Lower leg skin (tissue), 4 donors: ENCODE measurements around the gene ENOX1. TPM values are rescaled to one million over a fixed set of nuclear protein-coding genes. Genes with fewer than 3 reads are reported as not detected.

ENCODE experiments used
- DNase-seq, 2 donors: peaks; one replicate each; pipeline ENCODE4 v3.0.0-alpha.2; 2019; ENCODE audit warnings: low spot score in 2 of 2
- H3K4me3 ChIP-seq: fragments of 200-600 bp; sonication (generic); 2 replicates; pipeline ENCODE4 v1.5.1; 2017; ENCODE audit warnings: mild to moderate bottlenecking, low read depth; ENCODE audit not compliant: poor library complexity, severe bottlenecking
- CTCF ChIP-seq, 3 donors: fragments of 450-650 bp; IDR thresholded peaks; one replicate each; pipeline ENCODE4 v1.5.1; 2016; ENCODE audit warnings: antibody characterized with exemption in 3 of 3, mild to moderate bottlenecking in 3 of 3, moderate library complexity in 2 of 3
- POLR2A ChIP-seq, 2 donors: fragments of 450-650 bp; IDR thresholded peaks; one replicate each; pipeline ENCODE4 v1.6.1; 2016 to 2017; ENCODE audit warnings: antibody characterized with exemption in 2 of 2, mild to moderate bottlenecking in 1 of 2, moderate library complexity in 1 of 2
- WGBS, 2 donors: methylation state at CpG; one replicate each; pipeline ENCODE4 v1.1.5; 2018; 5-methylcytosine and 5-hydroxymethylcytosine counted together
- intact Hi-C: fragments of 100-400 bp; cut with DNase I; formaldehyde crosslinking; loops from one replicate; pipeline ENCODE4 v1.15.0; 2023; ENCODE audit warnings: low total_unique reads
- total RNA-seq, 4 donors: library from RNA; depleted of rRNA; stranded (reverse); fragments of >200 nt; gene quantifications; one replicate each; pipeline ENCODE4 v1.1.0, GENCODE V29; 2016

ENOX1 gene
- total RNA-seq, 4 donors from 2014 or later, result 0.11 to 0.52 (median 0.30) TPM

- 84 to 88% methylated on average over 3 of the region's 3 CpGs for WGBS, 2 donors
- TF ChIP-seq CTCF (IDR thresholded peaks at IDR 0.05) (no peak), POLR2A (IDR thresholded peaks at IDR 0.05) (no peak)
- no peak overlapping the region for H3K4me3 ChIP-seq
- DNase-seq, result no peak
- intact Hi-C loops, result no loop called here
Measured at GRCh38 chr13:43408274-43408673, 378.5 kb downstream of the ENOX1 start.

DNA sequence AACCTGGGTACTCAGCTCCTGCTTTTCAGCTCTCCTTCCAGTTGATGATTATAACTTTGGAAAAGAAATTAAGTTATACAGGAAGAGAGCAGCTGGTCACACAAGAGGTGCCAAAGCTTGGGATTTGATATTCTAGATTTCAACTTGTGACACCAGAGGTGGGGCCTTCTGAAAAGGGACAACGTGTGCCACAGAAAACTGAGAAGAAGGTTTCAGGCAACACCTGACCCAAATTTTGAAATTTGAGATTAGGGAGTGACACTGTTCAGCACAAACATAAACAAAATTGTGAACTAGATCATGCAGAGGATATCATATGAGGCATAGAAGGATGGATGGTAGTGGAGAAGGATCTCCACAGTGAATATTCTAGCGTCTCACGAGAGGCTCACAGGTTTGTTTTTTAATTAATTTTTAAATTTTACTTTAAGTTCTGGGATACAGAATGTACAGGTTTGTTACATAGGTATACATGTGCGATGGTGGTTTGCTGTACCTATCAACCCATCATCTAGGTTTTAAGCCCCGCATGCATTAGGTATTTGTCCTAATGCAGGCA is 379.7 kb downstream of the ENOX1 start:
- TF ChIP-seq POLR2A (IDR thresholded peaks at IDR 0.05) (no peak), CTCF (IDR thresholded peaks at IDR 0.05) (no peak)
- intact Hi-C loops, result no loop called here
- H3K4me3 ChIP-seq, result no peak overlapping the region
- no peak for DNase-seq
- WGBS, 2 donors, result 90 to 93% methylated on average over 5 of the region's 5 CpGs

DNA sequence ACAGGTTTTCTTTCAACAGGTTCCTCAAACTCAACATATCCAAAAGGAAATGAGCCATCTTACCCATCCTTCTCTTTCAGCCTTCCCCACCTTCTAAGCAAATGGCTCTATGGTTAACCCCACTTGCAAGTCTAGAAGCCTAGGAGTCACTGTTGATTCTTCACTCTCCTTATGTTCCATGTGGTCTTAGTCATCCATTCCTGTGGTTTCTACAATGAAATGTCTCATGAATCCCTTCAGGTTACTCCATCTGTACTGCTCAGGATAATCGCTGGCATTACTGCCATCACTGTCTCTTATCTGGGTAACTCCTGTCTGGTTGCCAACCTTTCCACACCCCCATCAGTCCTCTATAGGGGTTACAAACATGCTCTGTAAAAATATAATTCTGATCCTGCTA is 381.3 kb downstream of the ENOX1 start:
- WGBS, 2 donors, result 96 to 100% methylated on average over 1 of the region's 1 CpG
- intact Hi-C loops, result no loop called here
- no peak for DNase-seq
- TF ChIP-seq POLR2A (IDR thresholded peaks at IDR 0.05) (no peak), CTCF (IDR thresholded peaks at IDR 0.05) (no peak)
- H3K4me3 ChIP-seq, result no peak overlapping the region

DNA sequence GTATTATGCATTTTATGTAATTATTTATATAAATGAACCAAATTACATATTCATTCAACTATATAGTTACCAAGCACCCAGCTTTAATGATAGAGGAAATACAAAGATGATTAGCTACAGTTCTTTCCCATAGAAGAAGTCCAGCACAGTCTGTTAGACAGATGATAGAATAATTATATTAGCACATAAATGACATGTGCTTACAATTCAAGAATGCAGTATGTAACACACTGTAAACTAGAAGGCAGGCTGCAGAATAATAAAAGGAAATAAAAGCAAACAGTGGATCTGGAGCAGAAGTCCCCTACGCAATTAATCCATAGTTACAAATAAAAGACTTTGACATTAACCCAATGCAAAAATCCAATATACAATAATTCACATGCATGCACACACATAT is 384.4 kb downstream of the ENOX1 start:
- intact Hi-C loops, result no loop called here
- no peak for TF ChIP-seq CTCF (IDR thresholded peaks at IDR 0.05)
- TF ChIP-seq POLR2A (IDR thresholded peaks at IDR 0.05), result no peak
- WGBS, 2 donors, result 90 to 96% methylated on average over 1 of the region's 1 CpG
- DNase-seq, result no peak
- no peak overlapping the region for H3K4me3 ChIP-seq

GRCh38 chr13:43401361-43401760 is 385.4 kb downstream of the ENOX1 start:
- H3K4me3 ChIP-seq, result no peak overlapping the region
- intact Hi-C loops, result no loop called here
- no peak for DNase-seq
- TF ChIP-seq POLR2A (IDR thresholded peaks at IDR 0.05) (no peak), CTCF (IDR thresholded peaks at IDR 0.05) (no peak)
- 64 to 70% methylated on average over 4 of the region's 4 CpGs for WGBS, 2 donors

- TF ChIP-seq POLR2A (IDR thresholded peaks at IDR 0.05) (no peak), CTCF (IDR thresholded peaks at IDR 0.05) (no peak)
- H3K4me3 ChIP-seq, result no peak overlapping the region
- intact Hi-C loops, result no loop called here
- no peak for DNase-seq
- 87 to 91% methylated on average over 3 of the region's 3 CpGs for WGBS, 2 donors
Measured at GRCh38 chr13:43397111-43397510, 389.7 kb downstream of the ENOX1 start.
